HuH-7 (cell line): Measurements from ENCODE around the gene GOLM1.
"Not testable (repeated sequence)": the region's sequence is repeated elsewhere in the genome, so short reads cannot be mapped to it uniquely, and the experiment has no call there.

Experiments
- DNase-seq: peaks from one replicate; pipeline ENCODE4 v3.0.0; 2011; ENCODE audit warnings: low spot score

GOLM1 gene, protein sequence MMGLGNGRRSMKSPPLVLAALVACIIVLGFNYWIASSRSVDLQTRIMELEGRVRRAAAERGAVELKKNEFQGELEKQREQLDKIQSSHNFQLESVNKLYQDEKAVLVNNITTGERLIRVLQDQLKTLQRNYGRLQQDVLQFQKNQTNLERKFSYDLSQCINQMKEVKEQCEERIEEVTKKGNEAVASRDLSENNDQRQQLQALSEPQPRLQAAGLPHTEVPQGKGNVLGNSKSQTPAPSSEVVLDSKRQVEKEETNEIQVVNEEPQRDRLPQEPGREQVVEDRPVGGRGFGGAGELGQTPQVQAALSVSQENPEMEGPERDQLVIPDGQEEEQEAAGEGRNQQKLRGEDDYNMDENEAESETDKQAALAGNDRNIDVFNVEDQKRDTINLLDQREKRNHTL

DNA sequence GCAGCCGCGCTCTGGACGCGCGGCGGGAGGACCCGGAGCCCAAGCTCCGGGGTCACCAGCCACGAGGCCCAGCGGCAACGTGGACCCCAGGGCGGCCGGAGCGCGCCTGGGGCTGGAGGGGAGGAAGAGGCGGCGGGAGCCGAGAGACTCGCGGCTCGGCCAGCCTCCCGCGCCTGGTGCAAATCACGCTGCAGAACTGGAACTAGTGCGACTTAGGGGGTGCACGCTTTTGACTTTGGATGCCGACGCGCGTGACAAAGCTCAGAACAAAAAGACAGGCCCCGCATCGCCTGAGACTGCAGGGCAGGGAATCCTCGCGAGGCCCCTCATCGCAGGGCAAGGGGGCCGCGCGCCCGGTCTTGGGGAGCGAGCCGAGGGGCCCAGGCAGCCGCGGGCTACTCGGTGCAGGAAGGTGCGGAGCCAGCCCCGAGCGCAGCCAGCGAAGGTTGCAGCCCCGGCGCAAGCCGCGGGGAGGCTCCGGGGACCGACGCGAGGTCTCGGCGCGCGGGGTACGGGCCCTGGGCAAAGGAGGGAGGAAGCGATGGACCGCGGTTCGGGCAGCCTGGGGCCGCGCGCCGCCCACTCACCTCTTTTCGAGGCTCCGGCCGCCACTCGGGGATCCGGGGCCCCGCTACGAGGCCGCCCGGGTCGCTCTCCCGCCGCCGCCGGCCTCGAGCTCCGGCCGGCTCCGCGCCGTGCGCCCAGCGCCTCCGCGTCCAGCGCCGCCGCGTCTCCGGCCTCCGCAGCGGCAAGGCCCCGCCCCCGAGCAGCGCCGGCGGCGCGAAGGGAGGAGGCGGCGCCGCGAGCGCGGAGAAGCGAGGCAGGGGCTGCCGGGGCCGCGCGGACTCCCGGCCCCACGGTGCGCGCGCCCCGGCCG, at the start of gene GOLM1:
TSS of gene GOLM1 (minus strand) at position 735 of the 877 bp plus-strand sequence. CDS start 20,238 bp downstream, outside the sequence.
- DNase-seq: peak; percentile 53

DNA sequence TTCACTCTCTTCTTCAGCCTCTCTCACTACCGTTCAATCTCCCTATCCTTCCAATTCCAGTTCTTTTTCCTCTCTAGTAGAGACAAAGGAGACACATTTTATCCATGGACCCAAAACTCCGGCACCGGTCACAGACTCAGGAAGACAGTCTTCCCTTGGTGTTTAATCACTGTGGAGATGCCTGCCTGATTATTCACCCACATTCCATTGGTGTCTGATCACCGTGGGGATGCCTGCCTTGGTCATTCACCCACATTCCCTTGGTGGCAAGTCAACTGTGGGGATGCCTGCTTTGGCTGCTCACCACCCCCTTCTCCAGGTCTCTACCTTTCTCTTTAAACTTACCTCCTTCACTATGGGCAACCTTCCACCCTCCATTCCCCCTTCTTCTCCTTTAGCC, 47.3 kb upstream of the GOLM1 start:
- not testable (repeated sequence) for DNase-seq

- DNase-seq: not testable (repeated sequence)
These were observed 46.6 kb upstream of the GOLM1 start for GRCh38 chr9:86145960-86146359.

DNA sequence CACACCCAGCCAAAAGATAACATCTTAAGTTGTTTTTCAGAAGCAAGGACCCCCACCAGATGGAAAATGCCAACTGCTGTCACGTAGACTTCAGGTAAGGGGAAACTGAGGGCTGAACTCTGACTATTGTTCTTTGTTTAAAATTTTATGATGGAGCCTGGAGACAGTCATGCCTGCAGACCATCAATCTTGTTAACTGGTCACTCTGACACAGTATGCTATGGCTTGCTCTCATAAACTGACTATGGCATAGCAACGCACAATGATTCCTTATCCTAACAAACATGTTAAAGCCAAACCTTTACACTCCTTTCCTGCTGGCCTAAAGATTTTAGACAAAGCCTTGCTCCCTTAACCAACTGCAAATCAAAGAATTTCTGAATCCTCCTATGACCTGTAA, 43.6 kb upstream of the GOLM1 start:
- DNase-seq: no peak

DNA sequence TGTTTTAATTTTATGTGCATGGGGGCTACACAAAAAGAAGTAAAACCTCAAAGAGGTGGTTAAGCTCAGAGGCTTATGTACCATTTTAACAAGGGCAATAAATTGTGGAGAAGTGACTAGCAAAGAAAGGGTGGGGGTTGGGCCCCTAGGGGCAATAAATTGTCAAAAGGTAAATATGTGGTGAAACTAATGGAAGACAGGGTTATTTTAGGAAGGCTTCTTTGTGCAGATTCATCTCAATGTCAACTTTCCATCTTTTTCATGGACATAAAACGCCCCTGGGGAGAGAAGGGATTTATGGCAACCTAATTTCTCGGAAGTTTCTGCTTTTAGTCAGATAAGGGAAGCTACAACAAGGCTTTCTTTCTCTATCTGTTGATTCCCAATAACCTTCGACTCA, 42.5 kb upstream of the GOLM1 start:
- peak; percentile 26 for DNase-seq

DNA sequence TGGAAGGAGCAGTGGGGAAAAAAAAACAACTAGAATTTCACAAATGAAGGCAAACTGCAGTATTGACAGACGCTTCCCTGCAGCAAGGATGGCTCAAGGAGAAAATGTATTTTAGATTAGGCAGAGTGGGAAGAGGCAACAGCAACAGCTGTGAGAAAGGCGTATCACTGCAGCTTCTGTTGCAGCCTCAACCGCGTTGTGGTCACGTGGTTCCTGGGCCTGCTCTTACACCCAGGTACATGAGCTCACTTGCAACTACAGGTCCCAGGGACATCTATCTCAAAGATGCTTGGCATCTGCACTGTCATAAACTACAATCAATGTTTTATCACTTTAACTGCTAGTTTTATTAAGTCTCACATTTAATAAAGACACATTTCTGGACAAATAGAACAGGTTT, 36.0 kb upstream of the GOLM1 start:
- no peak for DNase-seq

GRCh38 chr9:86134361-86134760, 35.0 kb upstream of the GOLM1 start:
- DNase-seq: no peak

DNA sequence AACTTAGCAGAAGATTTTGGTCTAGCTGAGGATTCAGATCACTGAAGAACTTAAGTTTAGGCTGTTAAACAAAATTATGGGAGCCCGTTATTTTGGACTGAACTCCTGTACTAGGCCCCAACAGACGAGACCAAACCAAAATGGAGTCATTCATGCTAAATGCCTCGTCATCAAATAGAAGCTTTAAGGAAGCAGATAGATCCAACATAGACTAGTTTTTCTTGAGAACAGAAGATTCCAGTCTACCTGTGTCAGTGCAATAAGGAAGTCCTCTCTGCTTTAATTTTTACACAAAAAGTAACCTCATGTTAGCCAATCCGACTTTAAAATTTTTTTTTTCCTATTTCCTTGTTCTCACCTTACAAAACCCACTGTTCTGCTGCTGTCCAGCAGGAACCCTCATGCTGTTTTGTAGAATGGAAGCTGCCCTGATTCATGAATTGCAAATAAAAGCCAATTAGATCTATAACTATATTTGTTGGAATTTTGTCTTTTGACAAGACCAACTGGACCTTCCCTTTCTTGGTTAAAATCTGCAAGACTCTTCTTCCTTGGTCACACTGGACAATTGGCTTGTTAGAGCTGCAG, 29.0 kb upstream of the GOLM1 start:
- DNase-seq: no peak

GRCh38 chr9:86126998-86127972, 27.9 kb upstream of the GOLM1 start:
- peak; percentile 80 for DNase-seq

DNA sequence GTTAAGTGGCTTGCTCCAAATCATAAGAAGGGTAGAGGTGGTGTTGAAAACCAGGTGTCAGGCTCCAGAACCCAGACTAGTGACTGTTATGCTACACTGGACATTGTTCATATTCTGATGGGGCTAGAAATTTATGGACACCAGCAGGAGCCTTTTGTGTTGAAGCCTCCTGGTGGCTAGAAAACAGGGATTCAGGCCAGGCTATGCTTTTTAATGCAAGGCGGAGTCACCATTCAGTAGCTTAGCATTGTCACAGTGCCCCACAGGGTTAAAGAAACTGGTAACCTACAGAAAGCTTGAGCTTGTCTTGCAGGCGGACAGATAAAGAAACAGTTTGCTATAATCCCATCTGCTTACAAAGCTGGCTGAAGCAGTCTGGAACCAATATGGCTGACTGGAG, 23.0 kb upstream of the GOLM1 start:
- DNase-seq: peak; percentile 19

DNA sequence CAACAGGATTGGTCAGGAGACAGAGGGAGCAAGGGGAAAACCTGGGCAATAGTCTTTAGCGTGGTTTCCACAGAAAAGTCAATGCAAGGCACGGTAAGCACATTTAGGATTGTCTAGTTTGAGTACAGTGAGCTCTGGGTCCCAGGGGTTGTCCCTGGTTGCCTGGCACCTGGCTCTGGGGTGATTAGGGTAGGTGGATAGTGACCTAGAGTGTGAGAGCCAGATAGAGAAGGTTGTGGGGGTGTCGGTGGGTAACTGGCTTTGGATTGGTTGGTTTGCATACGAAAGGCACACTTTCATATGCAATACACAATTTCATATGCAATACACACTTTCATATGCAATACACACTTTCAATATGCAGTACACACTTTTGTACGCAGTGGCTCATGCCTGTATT, 20.1 kb upstream of the GOLM1 start:
- no peak for DNase-seq

GRCh38 chr9:86116425-86116824, 17.1 kb upstream of the GOLM1 start:
- no peak for DNase-seq

DNA sequence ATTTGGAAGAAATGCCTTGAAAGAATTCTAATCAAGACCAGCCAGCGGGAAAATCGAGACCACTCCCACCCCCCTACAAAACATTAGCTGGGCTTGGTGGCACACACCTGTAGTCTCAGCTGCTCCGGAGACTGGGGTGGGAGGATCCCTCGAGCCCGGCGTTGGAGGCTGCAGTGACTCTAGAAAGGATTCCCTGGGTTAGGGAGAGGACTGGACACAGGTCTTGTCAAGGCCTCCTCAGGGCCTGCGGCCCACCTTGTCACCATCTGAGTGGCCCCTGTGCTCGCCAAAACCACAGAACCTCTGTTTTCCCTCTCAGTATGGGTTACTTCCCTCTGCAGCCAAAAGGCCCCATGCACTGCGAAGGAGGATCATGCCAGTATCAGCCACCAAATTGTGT, 16.5 kb upstream of the GOLM1 start:
- no peak for DNase-seq

GRCh38 chr9:86112057-86112456, 12.7 kb upstream of the GOLM1 start:
- no peak for DNase-seq

DNA sequence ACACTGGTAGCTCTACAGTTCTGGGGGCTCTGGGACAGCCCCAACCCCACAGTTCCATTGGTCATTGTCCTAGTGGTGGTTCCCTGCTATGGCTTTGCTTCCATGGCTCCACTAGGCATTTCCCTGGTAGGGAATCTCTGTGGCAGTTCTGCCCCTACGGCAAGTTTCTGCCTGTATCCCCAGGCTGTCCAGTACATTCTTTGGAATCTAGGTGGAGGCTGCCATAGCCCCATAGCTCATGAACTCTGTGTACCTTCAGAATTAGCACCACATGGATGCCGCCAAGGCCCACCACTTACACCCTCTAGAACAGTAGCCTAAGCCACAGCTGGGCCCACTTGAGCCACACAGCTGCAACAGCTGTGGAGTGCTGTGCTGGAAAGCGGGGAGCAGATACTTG, 3.3 kb upstream of the GOLM1 start:
- DNase-seq: no peak

- peak; percentile 78 for DNase-seq
These were observed 475 bp upstream of the GOLM1 start for GRCh38 chr9:86099701-86100364.

DNA sequence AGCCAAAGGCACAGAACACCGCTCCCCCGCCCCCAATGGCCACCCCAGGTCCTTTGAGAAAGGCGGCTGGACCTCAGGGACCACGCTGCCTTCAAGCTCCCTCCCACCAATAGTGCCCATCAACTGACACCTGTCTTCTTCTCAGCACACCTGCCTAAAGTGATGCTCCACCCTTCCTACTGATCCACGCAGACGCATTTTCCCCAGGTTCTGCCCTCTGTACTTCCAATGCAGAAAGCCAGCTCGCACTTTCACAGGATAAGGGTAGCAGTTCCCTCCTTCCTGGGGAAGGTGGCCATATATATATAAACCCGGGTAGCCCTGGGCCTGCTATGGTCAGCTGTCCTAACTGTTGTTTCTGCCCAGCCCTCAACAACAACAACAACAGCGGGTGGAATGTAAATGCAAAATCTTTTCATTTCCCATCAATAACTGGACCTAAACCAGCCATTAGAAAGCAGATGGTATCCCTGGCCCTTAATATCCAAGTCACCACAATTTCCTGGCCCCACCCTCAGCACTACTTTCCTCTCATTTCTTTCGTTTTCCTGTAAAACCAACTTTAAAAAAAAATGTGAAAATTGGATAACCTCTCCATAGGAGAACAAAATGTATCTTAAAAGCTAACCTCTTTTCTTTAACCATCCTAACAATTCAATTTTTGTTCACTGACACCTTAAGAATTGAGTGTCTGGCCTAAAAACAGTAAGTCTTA, 1.7 kb downstream of the GOLM1 start:
- DNase-seq: no peak

GRCh38 chr9:86096386-86096785, 3.0 kb downstream of the GOLM1 start:
- no peak for DNase-seq

- DNase-seq: peak; percentile 79
These were observed 5.4 kb downstream of the GOLM1 start for GRCh38 chr9:86093788-86094555.

- no peak for DNase-seq
These were observed 7.9 kb downstream of the GOLM1 start for GRCh38 chr9:86091477-86091876.
